ENCODE measurements around the gene MAMDC4. TPM values are rescaled to one million over a fixed set of nuclear protein-coding genes. Genes with fewer than 3 reads are reported as not detected.
"Not testable (repeated sequence)": the region's sequence is repeated elsewhere in the genome, so short reads cannot be mapped to it uniquely, and the experiment has no call there.

Gene MAMDC4
- total RNA-seq, 1 experiment from 2014 or later = 7.4 TPM

DNA sequence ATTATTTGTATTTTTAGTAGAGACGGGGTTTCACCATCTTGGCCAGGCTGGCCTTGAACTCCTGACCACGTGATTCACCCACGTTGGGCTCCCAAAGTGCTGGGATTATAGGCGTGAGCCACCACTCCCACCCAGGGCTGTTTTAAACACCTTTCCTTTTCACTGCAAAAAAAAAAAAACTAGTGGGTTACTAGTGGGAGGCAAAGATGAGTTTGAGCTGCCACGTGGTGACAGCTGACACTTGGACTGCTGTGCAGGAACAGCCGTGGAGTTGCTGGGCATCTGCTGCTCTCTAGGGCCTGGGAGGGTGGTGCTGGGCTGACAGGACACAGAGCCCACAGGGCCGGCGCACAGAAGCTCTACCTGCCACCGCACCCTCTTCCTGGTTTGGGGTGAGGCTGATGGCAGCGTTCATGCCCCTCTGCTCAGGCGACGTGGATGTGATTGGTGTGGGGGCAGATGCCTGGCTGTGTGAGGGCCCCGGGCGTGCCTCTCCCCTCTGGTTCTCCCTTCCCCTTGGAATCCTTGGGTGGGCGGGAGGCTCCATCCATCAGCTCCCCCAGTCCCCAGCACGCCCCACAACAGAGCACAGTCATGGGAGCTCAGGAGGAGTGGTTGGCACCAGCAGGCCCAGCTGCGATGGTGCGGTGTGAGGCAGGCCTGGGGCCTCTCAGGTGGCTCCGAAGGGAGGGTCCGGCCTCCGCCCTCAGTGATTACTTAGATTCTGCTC lies 27.5 kb upstream of the MAMDC4 start:
- no peak for DNase-seq (ENCODE audit: low read depth)

DNA sequence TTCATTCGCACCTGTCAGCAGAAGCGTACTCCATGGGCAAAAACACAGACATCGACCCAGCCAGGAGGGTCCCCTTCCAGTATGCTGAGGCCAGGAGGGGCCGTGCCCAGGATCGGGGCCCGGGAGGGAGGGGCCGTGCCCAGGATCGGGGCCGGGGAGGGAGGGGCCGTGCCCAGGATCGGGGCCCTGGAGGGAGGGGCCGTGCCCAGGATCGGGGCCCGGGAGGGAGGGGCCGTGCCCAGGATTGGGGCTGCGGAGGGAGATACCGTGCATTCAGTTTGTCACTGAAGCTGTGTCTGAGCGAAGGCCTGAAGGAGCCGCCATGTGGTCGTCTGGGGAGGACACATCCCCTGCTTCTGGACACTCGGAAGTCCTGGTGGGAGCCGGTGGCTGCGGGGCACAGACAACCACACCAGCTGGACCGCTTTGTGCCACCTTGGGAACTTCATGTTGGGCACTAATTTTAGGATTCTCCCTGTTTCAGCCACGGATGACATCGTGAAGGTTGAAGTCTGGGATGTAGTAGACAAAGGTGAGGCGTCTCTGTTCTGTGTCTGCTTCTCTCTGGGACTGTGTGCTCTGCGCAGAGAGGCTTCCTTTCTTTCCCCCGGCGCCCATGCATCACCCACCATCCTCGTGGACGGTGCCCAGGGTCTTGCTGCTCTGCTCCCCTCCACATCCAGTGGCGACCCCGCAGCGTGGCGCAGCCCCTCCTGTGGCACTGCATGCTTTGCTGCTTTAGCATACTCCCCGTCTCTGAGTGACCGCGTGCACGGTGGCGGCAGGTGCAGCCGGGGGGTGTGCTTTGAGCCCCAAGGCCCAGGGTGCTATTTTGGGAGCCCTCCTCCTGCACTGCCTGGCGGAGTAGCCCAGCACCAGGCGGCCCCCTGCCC lies 26.6 kb upstream of the MAMDC4 start:
- no peak for DNase-seq (ENCODE audit: low read depth)

DNA sequence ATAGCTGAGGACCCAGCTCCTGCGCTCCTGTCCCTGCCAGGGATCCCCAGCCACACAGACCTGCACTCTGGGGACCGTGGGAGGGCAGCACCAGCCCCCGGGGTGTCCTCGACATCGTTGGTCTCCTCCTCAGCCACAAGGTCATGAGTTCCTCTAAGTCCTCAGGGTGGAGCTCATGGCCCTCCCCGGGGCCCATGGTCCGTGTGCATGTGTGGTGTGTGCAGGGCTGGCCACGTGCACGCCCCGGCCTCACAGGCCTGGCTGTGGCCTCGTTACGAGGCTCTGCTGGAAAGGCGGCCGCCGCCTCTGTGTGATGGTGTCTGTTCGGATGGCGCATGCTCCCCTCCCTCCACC lies 26.0 kb upstream of the MAMDC4 start:
- no peak for DNase-seq (ENCODE audit: low read depth)

DNA sequence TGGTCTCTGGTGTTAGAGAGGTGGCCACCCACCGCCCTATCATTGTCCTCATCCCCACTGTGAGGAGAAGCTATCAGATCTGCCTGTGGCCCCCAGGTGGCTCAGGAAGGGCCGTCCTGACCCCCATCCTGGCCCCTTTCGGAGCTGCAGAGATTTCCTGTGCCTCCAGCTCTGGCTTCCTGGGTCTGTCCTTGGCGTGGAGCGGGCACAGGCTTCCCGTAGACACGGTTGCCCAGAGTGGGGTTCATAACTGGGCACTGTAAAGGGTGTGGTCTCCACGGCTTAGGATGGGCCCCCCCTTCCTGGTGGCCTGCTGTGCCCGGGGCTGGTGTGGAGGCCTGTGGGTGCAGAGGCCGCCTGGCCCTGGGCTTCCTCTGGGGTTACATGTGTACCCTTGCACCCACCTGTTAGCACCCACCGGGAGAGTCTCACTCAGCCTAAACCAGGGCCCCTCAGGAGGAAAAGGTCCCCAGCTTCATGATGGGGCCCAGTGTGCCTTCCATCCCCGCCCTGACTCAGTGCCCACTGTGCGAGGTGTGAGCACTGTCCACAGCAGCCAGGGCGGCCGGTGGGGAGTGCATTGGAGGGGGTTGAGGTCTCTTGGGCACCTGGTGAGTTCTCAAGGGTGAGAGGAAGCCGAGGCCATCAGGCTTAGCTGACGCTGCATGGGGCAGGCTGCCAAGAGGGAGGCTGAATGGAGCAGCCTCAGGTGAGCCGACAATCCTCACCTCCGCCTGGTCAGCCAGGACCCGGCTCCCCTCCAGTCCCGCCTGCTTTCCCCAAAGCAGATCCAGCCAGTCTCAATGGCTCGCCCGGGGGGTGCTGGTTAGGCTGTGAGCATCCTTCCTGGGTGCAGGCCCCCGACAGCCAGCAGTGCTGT lies 25.2 kb upstream of the MAMDC4 start:
- no peak for DNase-seq (ENCODE audit: low read depth)

DNA sequence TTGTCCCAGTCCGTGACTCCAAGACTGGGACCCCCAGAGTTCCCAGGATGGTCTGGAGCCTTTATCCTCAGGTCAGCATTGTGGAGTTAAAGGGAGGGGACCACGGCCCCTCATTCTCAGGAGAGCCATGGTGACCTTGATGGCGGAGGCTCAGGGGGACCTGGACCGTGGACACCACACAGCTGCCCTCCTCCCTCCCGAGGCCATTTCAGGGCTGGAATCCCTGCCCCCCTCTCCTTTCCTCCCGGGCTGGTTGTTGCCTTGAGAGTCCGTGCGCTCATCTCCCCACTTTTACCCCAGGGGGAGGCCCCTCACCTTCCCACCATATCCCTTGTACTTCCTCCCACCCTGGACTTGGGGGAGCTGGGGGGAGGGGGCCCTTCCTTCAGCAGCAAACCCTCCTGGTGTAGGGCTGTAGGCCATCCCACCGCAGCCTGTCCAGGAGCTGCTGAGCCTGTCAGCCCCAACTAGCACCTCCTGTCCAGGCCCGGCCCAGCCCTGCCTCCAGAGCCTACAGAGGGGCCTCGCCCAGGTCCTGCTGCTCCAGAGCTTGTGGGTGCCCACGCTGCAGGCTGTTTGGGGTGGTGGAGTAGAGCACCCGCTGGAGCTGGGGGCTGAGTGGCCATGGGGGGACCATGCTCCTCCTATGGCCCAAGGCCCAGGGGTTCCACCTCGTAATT lies 24.2 kb upstream of the MAMDC4 start:
- DNase-seq (ENCODE audit: low read depth) = no peak

DNA sequence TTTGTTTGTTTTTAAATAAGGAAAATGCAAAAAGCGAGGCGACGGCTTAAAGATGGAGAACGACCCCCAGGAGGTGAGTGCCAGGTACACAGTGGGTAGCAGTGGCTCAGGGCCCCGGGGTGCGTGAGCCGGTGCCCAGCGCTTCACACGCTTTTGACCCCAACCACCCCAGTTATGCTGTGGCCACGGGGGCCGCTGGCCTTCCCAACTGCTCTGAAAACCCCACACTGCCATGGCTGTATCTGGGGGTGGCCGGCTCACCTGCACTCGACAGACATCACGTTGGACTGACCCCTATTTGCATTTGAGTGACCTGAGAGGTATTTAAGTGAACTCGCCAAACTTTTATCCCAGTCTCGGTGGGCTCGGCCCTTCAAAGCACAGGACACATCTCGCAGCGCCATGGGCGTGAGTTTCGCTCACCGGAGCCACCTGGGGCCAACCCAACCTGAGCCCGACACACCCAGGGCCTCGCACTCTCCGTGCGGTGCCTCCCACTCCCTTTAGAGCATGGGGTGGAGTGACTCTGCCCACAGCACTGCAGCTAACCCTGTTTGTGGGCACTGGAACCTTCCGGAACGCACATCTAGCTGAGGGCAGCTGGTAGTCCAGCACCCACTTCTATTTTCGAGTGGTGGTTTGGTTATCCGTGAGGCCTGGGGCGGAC lies 23.5 kb upstream of the MAMDC4 start:
- DNase-seq (ENCODE audit: low read depth) = no peak

DNA sequence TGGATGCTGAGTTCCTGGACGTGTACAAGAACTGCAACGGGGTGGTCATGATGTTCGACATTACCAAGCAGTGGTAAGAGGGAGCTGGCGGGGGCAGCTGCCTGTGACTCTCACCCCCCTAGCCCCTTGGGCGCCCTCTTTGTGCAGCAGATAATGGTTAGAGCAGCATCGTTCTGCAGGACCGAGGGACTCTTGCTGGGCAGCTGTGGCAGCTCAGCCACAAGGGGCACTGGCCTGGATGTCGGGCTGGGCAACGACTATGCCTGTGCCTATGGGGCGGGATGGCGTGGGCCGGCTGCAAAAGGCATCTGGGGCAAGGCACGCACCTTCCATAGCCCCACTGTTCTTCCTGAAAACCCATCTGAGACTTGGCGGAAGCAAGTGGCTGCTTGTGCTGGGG lies 22.7 kb upstream of the MAMDC4 start:
- no peak for DNase-seq (ENCODE audit: low read depth)

DNA sequence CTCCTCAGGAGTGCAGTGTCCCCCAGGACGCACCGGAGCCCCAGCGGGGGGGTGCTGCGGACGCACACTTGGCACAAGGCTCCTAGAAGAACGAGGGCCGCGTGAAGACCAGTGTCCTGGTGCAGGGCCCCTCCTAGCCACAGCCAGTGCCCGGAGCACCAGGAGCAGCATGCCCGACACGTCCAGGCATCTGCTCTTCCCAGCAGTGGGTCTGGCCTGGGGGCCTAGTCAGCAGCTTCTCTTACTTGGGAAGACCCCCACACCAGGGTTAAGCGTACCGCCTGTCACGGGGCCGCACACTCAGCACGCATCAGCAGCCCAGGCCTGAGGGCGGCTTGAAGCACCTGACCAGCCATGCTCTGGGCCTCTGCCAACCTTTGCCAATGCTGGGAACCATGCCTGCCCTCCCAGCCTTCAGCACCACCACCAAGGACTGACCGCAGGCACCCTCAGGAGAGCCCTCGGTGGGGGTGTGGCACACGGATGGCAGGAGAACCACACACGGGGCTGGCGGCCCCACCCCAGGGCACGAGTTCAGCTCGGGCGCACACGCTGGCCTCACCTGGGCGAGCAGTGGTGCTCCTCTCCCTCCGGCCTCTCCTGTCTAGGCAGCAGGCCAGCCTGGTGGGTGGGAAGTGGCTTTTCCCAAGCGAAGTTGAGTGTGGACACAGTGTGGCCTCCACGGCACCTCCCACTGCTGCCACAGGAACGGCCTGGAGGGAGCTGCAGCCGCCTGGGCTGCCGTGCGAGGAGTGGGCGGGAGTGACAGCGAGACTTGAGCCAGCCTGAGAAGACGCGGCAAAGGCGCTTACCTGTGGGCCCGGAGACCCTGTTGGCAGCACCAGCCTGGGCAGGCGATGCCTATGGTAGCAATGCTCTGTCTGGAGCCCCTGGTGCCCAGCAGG lies 21.9 kb upstream of the MAMDC4 start:
- DNase-seq (ENCODE audit: low read depth) = no peak

DNA sequence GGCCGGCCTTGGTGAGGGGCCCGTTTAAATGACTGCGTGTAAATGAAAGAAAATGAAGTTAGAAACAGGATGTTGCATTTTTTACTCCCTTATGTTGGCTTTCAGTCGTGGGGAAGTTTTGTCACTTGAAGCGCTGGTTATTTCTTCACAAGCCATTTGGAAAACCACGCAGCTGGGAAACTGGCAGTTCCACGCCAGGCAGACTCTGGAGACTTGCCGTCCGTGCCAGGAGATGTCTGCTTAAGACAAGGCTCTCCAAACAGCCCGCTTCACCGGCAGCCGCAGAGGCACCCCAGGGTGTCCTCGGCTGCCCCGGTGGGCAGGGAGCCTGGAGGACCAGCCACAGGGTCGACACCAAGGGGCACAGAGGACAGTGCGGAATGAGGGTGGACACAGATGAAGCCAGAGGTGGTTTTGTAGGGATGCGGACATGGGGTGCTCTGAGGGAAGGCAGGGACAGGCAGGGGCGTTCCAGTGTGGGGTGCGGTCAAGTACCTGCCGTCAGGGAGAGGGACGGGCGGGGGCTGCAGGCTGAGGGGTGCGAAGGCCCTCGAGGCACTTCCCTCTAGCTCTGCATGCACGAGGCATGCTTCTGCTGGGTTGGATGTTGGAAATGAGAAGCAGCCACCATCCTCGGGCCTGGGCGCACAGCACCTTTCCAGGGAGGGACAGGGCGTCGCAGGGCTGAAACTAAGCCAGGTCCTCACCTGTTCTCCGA lies 21.0 kb upstream of the MAMDC4 start:
- DNase-seq (ENCODE audit: low read depth) = no peak

DNA sequence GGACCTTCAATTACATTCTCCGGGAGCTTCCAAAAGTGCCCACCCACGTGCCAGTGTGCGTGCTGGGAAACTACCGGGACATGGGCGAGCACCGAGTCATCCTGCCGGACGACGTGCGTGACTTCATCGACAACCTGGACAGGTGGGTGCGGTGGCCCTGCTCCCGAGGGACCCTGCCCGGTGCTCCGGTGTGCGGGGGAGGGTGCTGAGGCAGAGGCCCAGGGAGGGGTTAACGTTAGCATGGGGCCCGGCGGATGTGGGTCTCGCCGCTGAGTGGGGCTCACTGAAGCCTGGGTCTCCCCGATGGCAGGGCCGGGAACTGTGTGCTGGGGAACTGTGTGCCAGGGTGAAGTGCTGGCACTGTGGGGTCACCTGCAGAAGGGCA lies 20.4 kb upstream of the MAMDC4 start:
- no peak for DNase-seq (ENCODE audit: low read depth)

DNA sequence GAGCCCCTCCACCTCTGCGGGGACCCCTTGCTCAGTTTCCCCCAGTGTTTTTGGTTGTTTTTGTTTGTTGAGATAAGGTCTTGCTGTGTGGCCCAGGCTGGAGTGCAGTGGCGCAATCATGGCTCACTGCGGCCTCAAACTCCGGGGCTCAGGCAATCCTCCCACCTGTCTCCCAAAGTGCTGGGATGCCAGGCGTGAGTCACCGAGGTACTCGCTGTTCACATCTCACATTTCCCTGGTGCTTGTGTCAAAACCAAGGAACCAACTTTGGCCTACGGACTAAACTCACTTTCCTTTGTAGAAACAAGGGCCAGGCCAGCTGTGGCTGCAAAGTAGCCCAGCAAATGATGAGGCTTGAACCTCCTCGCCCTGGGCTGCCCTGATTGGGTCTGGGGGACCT lies 19.6 kb upstream of the MAMDC4 start:
- no peak for DNase-seq (ENCODE audit: low read depth)

DNA sequence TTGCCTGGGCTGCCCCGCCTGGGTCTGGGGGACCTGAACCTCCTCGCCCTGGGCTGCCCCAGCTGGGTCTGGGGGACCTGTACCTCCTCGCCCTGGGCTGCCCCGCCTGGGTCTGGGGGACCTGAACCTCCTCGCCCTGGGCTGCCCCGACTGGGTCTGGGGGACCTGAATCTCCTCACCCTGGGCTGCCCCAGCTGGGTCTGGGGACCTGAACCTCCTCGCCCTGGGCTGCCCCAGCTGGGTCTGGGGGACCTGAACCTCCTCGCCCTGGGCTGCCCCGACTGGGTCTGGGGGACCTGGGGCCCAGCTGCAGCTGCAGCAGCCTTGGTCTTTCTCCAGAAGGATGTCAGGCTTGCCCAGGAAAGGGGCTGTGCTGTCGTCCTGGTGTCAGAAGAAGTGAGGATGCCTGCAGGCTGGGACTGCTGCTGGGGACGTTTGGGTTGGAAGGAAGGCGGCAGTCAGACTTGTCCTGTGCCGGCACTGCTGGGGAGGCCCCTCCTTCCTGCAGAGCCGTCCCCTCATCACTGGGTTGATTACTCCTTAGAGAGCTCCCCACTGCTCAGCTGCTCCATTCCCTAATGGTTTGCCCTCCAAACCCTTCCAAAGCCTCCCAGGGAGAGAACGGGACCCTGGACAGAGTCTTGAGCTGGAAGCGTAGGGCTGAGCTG lies 18.6 kb upstream of the MAMDC4 start:
- DNase-seq (ENCODE audit: low read depth) = not testable (repeated sequence)

DNA sequence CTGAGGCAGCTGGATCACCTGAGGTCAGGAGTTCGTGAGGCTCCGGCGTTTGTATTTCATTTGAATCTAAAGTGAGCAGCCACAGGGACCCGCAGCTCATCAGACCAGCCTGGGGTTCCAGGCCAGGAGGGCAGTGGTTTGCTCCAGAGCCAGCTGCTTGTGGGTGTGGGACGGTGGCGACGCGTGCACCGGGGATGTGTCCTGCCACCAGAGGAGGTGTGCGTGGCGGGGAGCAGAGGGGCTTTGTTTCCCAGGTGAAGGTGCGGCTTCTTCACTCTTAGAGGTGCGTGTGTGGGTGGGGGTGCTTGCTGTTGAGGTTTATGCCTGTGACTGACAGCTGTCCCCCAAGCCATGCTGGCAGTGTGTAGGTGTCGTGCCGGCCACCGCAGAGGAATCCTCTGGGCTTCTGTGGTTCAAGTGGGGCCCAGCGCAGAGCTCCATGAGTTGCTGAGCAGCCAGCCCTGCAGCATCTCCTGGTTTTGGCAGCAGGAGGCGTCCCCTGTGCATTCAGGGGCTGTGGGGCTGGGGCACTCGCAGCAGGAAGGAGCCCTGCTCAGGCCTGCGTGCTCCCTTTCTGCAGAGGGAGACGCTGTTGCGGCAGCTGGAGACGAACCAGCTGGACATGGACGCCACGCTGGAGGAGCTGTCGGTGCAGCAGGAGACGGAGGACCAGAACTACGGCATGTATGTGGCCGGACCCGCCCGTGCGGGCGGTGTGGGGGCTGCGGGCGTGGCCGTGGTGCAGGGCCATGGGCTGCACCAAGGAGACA lies 16.8 kb upstream of the MAMDC4 start:
- no peak for DNase-seq (ENCODE audit: low read depth)

DNA sequence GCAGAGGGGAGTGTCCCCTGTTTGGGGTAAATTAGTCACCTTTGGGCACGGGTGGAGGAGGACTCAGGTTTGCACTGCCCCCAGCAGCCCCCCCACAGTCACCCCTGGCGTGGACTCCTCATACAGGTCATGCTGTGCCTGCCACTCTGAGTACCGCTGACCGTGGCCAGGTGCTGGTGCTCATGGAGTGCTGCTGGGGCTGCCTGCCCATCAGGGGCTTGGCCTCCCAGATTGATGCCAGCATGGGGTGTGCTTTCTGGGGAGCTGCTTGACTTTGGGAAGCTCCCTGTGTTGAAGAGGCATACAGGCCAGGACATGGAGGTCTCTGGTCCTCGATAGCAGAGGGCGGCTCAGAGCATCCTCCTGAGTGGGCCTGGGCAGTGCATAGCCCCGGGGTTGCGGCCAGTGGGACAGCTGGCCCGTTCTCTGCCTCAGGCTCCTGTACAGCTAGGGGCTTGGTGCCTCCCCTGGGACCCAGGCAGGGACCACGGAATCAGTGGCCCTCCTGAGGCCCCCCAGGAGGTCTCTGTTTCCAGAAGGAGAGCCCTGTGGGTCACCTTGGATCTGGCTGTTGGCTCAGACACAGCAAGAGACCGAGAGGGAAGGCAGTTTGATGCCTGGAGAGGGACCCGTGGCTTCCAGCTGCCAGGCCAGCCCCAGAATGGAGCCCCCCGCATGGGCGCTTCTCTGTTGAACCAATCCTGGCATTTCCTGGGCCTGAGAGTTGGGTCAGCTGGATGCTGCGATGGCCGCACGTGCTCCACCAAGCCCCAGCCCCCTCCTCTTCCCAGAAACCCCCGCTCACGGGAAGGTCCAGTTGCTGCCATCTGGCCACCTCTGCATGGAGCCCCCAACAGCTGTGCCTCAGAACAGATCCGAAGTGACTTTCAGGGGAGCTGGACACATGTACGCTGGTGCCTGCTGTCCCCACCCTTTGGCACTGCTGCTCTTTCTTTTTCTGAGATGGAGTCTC lies 15.9 kb upstream of the MAMDC4 start:
- DNase-seq (ENCODE audit: low read depth) = no peak

DNA sequence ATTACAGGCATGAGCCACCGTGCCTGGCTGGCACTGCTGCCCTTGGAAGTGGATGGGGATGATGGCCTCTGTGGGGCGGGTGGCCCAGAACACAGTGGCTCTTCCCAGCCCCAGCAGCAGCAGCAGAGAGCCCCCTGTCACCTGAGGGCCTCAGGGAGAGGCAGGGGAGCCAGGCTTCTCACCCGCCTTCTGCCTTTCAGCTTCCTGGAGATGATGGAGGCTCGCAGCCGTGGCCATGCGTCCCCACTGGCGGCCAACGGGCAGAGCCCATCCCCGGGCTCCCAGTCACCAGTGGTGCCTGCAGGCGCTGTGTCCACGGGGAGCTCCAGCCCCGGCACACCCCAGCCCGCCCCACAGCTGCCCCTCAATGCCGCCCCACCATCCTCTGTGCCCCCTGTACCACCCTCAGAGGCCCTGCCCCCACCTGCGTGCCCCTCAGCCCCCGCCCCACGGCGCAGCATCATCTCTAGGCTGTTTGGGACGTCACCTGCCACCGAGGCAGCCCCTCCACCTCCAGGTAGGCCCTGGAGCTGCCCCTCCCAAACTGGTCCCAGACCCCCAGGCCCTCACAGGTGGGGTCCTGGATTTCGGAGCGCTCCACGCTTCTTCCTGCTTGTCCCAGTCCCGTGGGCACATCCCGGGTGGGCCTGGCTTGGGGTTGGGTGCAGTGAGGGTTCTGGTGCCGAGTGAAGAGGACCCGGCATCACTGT lies 14.8 kb upstream of the MAMDC4 start:
- DNase-seq (ENCODE audit: low read depth) = no peak

DNA sequence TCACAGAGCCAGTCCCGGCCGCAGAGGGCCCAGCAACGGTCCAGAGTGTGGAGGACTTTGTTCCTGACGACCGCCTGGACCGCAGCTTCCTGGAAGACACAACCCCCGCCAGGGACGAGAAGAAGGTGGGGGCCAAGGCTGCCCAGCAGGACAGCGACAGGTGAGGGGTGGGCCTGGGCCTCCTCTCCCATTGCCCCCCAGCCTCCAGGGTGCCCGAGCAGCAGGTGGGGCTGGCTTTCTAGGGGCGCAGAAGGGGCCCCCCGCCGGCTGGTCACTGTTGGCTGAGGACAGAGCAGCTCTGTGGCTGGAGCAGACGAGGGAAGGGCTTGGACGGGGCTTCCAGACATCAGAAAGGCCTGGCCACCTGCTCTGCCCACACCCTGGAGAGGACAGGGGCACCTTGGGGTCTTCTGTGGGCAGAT lies 14.3 kb upstream of the MAMDC4 start:
- not testable (repeated sequence) for DNase-seq (ENCODE audit: low read depth)

Data from HT1080 (cell line).